HepG2 (cell line): ENCODE measurements around the gene BRD8. TPM values are rescaled to one million over a fixed set of nuclear protein-coding genes. Genes with fewer than 3 reads are reported as not detected.

Experiments
- ATAC-seq: fragments of 200-7000 bp; cut with Tn5 transposase; 3 replicates; pipeline ENCODE4 v1.9.1; 2020; ENCODE audit warnings: mild to moderate bottlenecking, moderate library complexity
- BruUV-seq: library from RNA; stranded (reverse); fragments of 400-500 nt; replicated peaks from 2 replicates; lab custom pipeline; 2021; lab: Mats Ljungman, UMichigan
- CTCF ChIA-PET: fragments of 300-600 bp; formaldehyde crosslinking; extraction: SDS; loops from one replicate; lab custom pipeline; 2021; ENCODE audit warnings: low total read pairs, inconsistent platforms, low intra/inter-chr PET ratio; lab: Yijun Ruan, JAX
- POLR2A ChIA-PET: fragments of 350-600 bp; sonication (Branson Sonifier 250); formaldehyde crosslinking; loops from one replicate; lab custom pipeline; 2020; ENCODE audit warnings: antibody characterized with exemption, inconsistent platforms; lab: Yijun Ruan, JAX
- DNase-seq: peaks from one replicate; pipeline ENCODE4 v3.0.0-alpha.2; 2015; ENCODE audit warnings: low spot score
- FAIRE-seq: peaks from 3 replicates; lab custom pipeline; 2011; peaks lifted over from hg19 to GRCh38; lab: Jason Lieb, UNC
- H2AFZ ChIP-seq: one replicate; pipeline ENCODE4 v1.6.1; 2011; ENCODE audit warnings: low read length, inconsistent platforms
- H3K27ac ChIP-seq: fragments of 300-600 bp; 3 replicates; pipeline ENCODE4 v1.8.0; 2011; ENCODE audit warnings: mixed run types, mild to moderate bottlenecking, mixed read lengths, low read length, inconsistent platforms; ENCODE audit not compliant: insufficient read depth; ENCODE audit errors: extremely low read length
- H3K27me3 ChIP-seq, 2 experiments: fragments of 200-600 bp in 1 of 2; 2 replicates in 1 of 2; 3 replicates in 1 of 2; pipeline versions ENCODE4 v1.6.0 to v1.8.0; 2011; ENCODE audit warnings: low read length in 2 of 2, mild to moderate bottlenecking in 2 of 2, moderate library complexity in 2 of 2, inconsistent platforms in 1 of 2; ENCODE audit not compliant: insufficient read depth in 2 of 2, control insufficient read depth in 1 of 2
- H3K36me3 ChIP-seq, 2 experiments: fragments of 200-600 bp in 1 of 2; replicated peaks in 1 of 2; 2 replicates in 1 of 2; 3 replicates in 1 of 2; pipeline versions ENCODE4 v1.5.1 to v1.8.0; 2011; ENCODE audit warnings: low read length in 2 of 2, inconsistent platforms in 1 of 2; ENCODE audit not compliant: insufficient read depth in 2 of 2, control insufficient read depth in 1 of 2
- H3K4me1 ChIP-seq: 2 replicates; pipeline ENCODE4 v1.5.1; 2012; ENCODE audit warnings: low read length, inconsistent platforms; ENCODE audit not compliant: insufficient read depth
- H3K4me2 ChIP-seq: 2 replicates; pipeline ENCODE4 v1.6.0; 2011; ENCODE audit warnings: low read depth, low read length, inconsistent platforms
- H3K4me3 ChIP-seq, 3 experiments: fragments of 200-600 bp in 1 of 3; sonication (generic), shearing (Covaris generic) in 1 of 3; replicated peaks in 1 of 3; 2 replicates each; pipeline ENCODE4 v1.5.1; 2011 to 2016; ENCODE audit warnings: low read length in 3 of 3, inconsistent platforms in 2 of 3, low read depth in 2 of 3, mild to moderate bottlenecking in 2 of 3, control low read depth in 1 of 3, mixed read lengths in 1 of 3; ENCODE audit not compliant: insufficient read depth in 1 of 3
- H3K79me2 ChIP-seq: one replicate; pipeline ENCODE4 v1.6.1; 2011; ENCODE audit warnings: low read length, inconsistent platforms; ENCODE audit not compliant: insufficient read depth
- H3K9ac ChIP-seq: 2 replicates; pipeline ENCODE4 v1.6.0; 2011; ENCODE audit warnings: mild to moderate bottlenecking, low read depth, low read length, inconsistent platforms; ENCODE audit not compliant: insufficient read depth
- H3K9me3 ChIP-seq: 2 replicates; pipeline ENCODE4 v1.5.1; 2012; ENCODE audit warnings: mild to moderate bottlenecking, low read length
- H4K20me1 ChIP-seq: 2 replicates; pipeline ENCODE4 v1.6.0; 2011; ENCODE audit warnings: inconsistent platforms, mild to moderate bottlenecking, low read length, moderate library complexity; ENCODE audit not compliant: insufficient read depth
- ARID3A ChIP-seq: IDR thresholded peaks from 2 replicates; pipeline ENCODE4 v1.6.1; 2012; ENCODE audit warnings: low read depth, low read length, improper control_type of control experiment
- CBFB ChIP-seq: sonication (generic); formaldehyde crosslinking; IDR thresholded peaks from 2 replicates; pipeline ENCODE4 v1.4.0; 2020; ENCODE audit warnings: missing genetic modification reagents
- HINFP ChIP-seq: sonication (generic); formaldehyde crosslinking; IDR thresholded peaks from 2 replicates; pipeline ENCODE4 v1.4.0; 2020; ENCODE audit warnings: low read depth, mild to moderate bottlenecking, missing genetic modification reagents
- MAFK ChIP-seq, 2 experiments: IDR thresholded peaks in 1 of 2; conservative IDR thresholded peaks in 1 of 2; 2 replicates each; pipeline ENCODE4 v1.6.1; 2011; ENCODE audit warnings: improper control_type of control experiment in 2 of 2, low read length in 2 of 2
- NAIF1 ChIP-seq: sonication (generic); formaldehyde crosslinking; IDR thresholded peaks from 2 replicates; pipeline ENCODE4 v1.5.0; 2020; ENCODE audit warnings: mild to moderate bottlenecking, missing genetic modification reagents, borderline replicate concordance
- NFIC ChIP-seq: IDR thresholded peaks from 2 replicates; pipeline ENCODE4 v1.6.1; 2012; ENCODE audit warnings: mild to moderate bottlenecking, low read length, inconsistent platforms
- RBAK ChIP-seq: sonication (generic); formaldehyde crosslinking; IDR thresholded peaks from 2 replicates; pipeline ENCODE4 v1.5.1; 2020; ENCODE audit warnings: mild to moderate bottlenecking, missing genetic modification reagents
- SIN3A ChIP-seq: IDR thresholded peaks from 2 replicates; pipeline ENCODE4 v1.6.1; 2011; ENCODE audit warnings: low read depth, mild to moderate bottlenecking, control low read depth, low read length, borderline replicate concordance
- STAG1 ChIP-seq: sonication (generic); formaldehyde crosslinking; IDR thresholded peaks from 2 replicates; pipeline ENCODE4 v1.4.0; 2020; ENCODE audit warnings: missing genetic modification reagents
- ZNF430 ChIP-seq: sonication (generic); formaldehyde crosslinking; IDR thresholded peaks from 2 replicates; pipeline ENCODE4 v1.9.0; 2021; ENCODE audit warnings: mild to moderate bottlenecking, missing genetic modification reagents
- ZNF451 ChIP-seq: sonication (generic); formaldehyde crosslinking; IDR thresholded peaks from 2 replicates; pipeline ENCODE4 v1.5.0; 2020; ENCODE audit warnings: mild to moderate bottlenecking, missing genetic modification reagents
- WGBS: methylation state at CpG from one replicate; pipeline ENCODE4 v1.1.6; 2017; ENCODE audit warnings: low lambda C conversion rate; 5-methylcytosine and 5-hydroxymethylcytosine counted together
- in situ Hi-C: cut with HindIII; loops from 2 replicates; pipeline ENCODE4 v1.10.0; 2017; ENCODE audit warnings: low pct_unique_long_range_greater_than_20kb; ENCODE audit not compliant: extremely low pct_ligation_motif_present
- intact Hi-C: fragments of 100-400 bp; cut with micrococcal nuclease; formaldehyde crosslinking; loops from one replicate; pipeline ENCODE4 v1.10.0; 2022; ENCODE audit not compliant: unreplicated experiment
- polyA plus RNA-seq, 8 experiments: library from polyadenylated mRNA; depleted of rRNA in 3 of 8; stranded (reverse) in 7 of 8; unstranded in 1 of 8; fragments of >200 nt; fragmentation: Illumina TruSeq in 4 of 8; extraction: Trizol in 4 of 8; gene quantifications; 2 replicates each; pipeline versions ENCODE4 v1.2.1 to v1.2.3, GENCODE V29; 2011 to 2016; ENCODE audit warnings: low read depth in 4 of 8, missing spikeins in 1 of 8, mixed read lengths in 1 of 8; ENCODE audit not compliant: insufficient read depth in 1 of 8
- total RNA-seq, 5 experiments: library from RNA; depleted of rRNA; stranded (reverse); fragments of >200 nt; fragmentation: Illumina TruSeq; extraction: Trizol; gene quantifications; 2 replicates each; pipeline ENCODE4 v1.2.3, GENCODE V29; 2016; ENCODE audit warnings: low read depth in 1 of 5
- TF ChIP-seq, protein P1 (sequence below): sonication (generic); formaldehyde crosslinking; IDR thresholded peaks from 2 replicates; pipeline ENCODE4 v1.9.0; 2022; ENCODE audit warnings: low read depth, missing genetic modification reagents

Gene BRD8
- total and polyA plus RNA-seq, 2 of the 13 experiments (the other 11 are each of a cell fraction or from before 2014, with no cell fraction given) = 62.5 to 71.1 TPM

DNA sequence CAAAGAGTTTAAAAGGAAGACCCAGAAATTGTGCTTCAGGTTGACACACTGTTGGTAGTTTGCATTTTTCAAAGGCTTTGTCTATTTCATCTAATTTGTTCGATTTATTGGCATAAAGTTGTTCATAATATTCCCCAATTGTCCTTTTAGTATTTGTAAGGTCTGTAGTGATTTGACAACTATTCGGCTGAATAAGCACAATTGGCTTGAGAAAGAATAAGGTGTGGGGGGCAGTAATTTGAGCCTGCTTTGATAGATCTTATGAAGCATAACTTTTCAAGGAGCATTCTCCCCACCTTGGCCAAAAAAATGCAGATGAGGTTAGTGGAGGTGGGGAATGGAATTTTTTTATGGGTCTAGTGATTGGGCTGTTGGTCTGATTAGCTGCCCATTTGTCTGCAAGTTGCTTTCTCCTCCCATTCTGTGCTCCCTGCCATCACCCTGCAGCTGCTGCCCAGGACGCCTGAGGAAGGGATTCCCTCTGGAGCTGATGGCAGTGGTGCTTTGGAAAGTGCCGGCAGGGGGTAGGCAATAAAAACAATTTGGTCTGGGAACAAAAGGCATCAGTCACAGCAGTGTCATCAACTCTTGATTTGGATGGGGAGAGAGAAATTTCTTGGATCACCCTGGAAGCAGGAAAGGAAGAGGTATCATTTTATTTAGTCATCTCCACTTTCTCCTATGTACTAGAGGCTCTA lies 68.0 kb downstream of the BRD8 start:
- no peaks in the 10 kb centered on the region for H4K20me1 ChIP-seq
- 43% methylated on average over 4 of the region's 4 CpGs for WGBS
- H3K9ac ChIP-seq = no peak overlapping the region
- no peak for ATAC-seq
- TF ChIP-seq MAFK (conservative IDR thresholded peaks at IDR 0.05 in 1 of 2, IDR thresholded peaks at IDR 0.05 in 1 of 2; ENCODE audit: low read length in 2 of 2) (peak; percentile 3 to 22; a peak in 1 of 4 replicates), STAG1 (CRISPR knock-in tag) (no peak)
- no peaks in the 10 kb centered on the region for H3K27me3 ChIP-seq
- no peaks in the 10 kb centered on the region for H3K9me3 ChIP-seq
- intact Hi-C loops (no loop called here), in situ Hi-C loops (no loop called here)
- no peak overlapping the region for H2AFZ ChIP-seq
- no peak for FAIRE-seq
- H3K4me2 ChIP-seq = no peak overlapping the region
- ChIA-PET CTCF (no interaction called here), POLR2A (no interaction called here)
- H3K79me2 ChIP-seq = no peaks in the 10 kb centered on the region
- no peaks in the 10 kb centered on the region for H3K36me3 ChIP-seq
- H3K4me1 ChIP-seq = peaks cover 12% of the 10 kb centered on the region
- BruUV-seq = no TSS peak
- H3K27ac ChIP-seq = no peak overlapping the region
- no peak overlapping the region for H3K4me3 ChIP-seq
- no peak for DNase-seq

GRCh38 chr5:138109463-138110265 lies 68.8 kb downstream of the BRD8 start:
- POLR2A ChIA-PET = no interaction called here
- H3K9me3 ChIP-seq = no peaks in the 10 kb centered on the region
- in situ Hi-C loops = no loop called here
- TF ChIP-seq, protein P1, sequence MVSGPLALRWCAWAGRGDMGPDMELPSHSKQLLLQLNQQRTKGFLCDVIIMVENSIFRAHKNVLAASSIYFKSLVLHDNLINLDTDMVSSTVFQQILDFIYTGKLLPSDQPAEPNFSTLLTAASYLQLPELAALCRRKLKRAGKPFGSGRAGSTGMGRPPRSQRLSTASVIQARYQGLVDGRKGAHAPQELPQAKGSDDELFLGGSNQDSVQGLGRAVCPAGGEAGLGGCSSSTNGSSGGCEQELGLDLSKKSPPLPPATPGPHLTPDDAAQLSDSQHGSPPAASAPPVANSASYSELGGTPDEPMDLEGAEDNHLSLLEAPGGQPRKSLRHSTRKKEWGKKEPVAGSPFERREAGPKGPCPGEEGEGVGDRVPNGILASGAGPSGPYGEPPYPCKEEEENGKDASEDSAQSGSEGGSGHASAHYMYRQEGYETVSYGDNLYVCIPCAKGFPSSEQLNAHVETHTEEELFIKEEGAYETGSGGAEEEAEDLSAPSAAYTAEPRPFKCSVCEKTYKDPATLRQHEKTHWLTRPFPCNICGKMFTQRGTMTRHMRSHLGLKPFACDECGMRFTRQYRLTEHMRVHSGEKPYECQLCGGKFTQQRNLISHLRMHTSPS (CRISPR knock-in tag) = no peak
- TF ChIP-seq ZNF430 (CRISPR knock-in tag) (no peak), NAIF1 (CRISPR knock-in tag) (no peak), CBFB (no peak), ZNF451 (CRISPR knock-in tag) (no peak), HINFP (no peak), SIN3A (no peak), ARID3A (no peak), NFIC (no peak), RBAK (CRISPR knock-in tag) (no peak)

More at GRCh38 chr5:138109463-138110265, 68.8 kb downstream of the BRD8 start:
- peaks cover 12% of the 10 kb centered on the region for H3K4me1 ChIP-seq
- no peak overlapping the region for H3K4me3 ChIP-seq
- H2AFZ ChIP-seq = no peak overlapping the region
- H3K27ac ChIP-seq = no peak overlapping the region
- no peaks in the 10 kb centered on the region for H3K79me2 ChIP-seq
- WGBS = 60% methylated on average over 1 of the region's 1 CpG
- no peak overlapping the region for H3K4me2 ChIP-seq
- H4K20me1 ChIP-seq = no peaks in the 10 kb centered on the region
- H3K36me3 ChIP-seq = no peaks in the 10 kb centered on the region
- no peak overlapping the region for H3K9ac ChIP-seq
- DNase-seq (no peak), ATAC-seq (no peak), FAIRE-seq (no peak)
- H3K27me3 ChIP-seq = no peaks in the 10 kb centered on the region
- CTCF ChIA-PET = no interaction called here
- intact Hi-C loops = no loop called here
- no TSS peak for BruUV-seq
